Nephron (organoid): ENCODE results near the gene XPO5.
A peak's percentile ranks its signal among the peaks of the same experiment; 100 is the strongest.

Source experiments
- H3K27ac Mint-ChIP-seq, 3 experiments: 2 replicates each; pipeline ENCODE4 v1.8.0; 2020; ENCODE audit warnings: mixed read lengths in 3 of 3, mild to moderate bottlenecking in 2 of 3, moderate library complexity in 1 of 3
- H3K27me3 Mint-ChIP-seq: 2 replicates; pipeline ENCODE4 v1.8.0; 2021; ENCODE audit warnings: low read depth, mild to moderate bottlenecking, moderate library complexity, mixed read lengths
- H3K36me3 Mint-ChIP-seq: 2 replicates; pipeline ENCODE4 v1.8.0; 2020; ENCODE audit warnings: low read depth, mixed read lengths
- H3K4me1 Mint-ChIP-seq: 2 replicates; pipeline ENCODE4 v1.8.0; 2020; ENCODE audit warnings: mixed read lengths
- H3K4me3 Mint-ChIP-seq, 3 experiments: 2 replicates each; pipeline ENCODE4 v1.8.0; 2020; ENCODE audit warnings: mild to moderate bottlenecking in 3 of 3, mixed read lengths in 3 of 3, moderate library complexity in 2 of 3
- H3K9me3 Mint-ChIP-seq: 2 replicates; pipeline ENCODE4 v1.8.0; 2020; ENCODE audit warnings: mixed read lengths
- CTCF ChIP-seq, 3 experiments: fragments of 200-600 bp; sonication (generic); IDR thresholded peaks; one replicate each; pipeline ENCODE4 v1.5.0; 2021; ENCODE audit warnings: antibody characterized with exemption in 3 of 3; ENCODE audit not compliant: unreplicated experiment in 3 of 3

XPO5 gene

GRCh38 chr6:43610431-43610830 is 34.6 kb upstream of the XPO5 start:
- H3K27ac Mint-ChIP-seq = no peak overlapping the region
- TF ChIP-seq CTCF (IDR thresholded peaks at IDR 0.05; ENCODE audit: unreplicated experiment in 3 of 3) = no peak
- H3K36me3 Mint-ChIP-seq = peaks cover 25% of the 10 kb centered on the region
- H3K4me1 Mint-ChIP-seq = no peaks in the 10 kb centered on the region
- H3K27me3 Mint-ChIP-seq = no peaks in the 10 kb centered on the region
- H3K9me3 Mint-ChIP-seq = no peaks in the 10 kb centered on the region
- no peak overlapping the region for H3K4me3 Mint-ChIP-seq

- Mint-ChIP-seq H3K27ac (no peak overlapping the region), H3K9me3 (no peaks in the 10 kb centered on the region), H3K27me3 (no peaks in the 10 kb centered on the region), H3K4me1 (no peaks in the 10 kb centered on the region), H3K4me3 (no peak overlapping the region), H3K36me3 (peaks cover 31% of the 10 kb centered on the region)
- no peak for TF ChIP-seq CTCF (IDR thresholded peaks at IDR 0.05; ENCODE audit: unreplicated experiment in 3 of 3)
Observed at GRCh38 chr6:43609402-43609801, 33.6 kb upstream of the XPO5 start.

- peaks cover 31% of the 10 kb centered on the region for H3K36me3 Mint-ChIP-seq
- H3K4me1 Mint-ChIP-seq = no peaks in the 10 kb centered on the region
- H3K27me3 Mint-ChIP-seq = no peaks in the 10 kb centered on the region
- no peaks in the 10 kb centered on the region for H3K9me3 Mint-ChIP-seq
- TF ChIP-seq CTCF (IDR thresholded peaks at IDR 0.05; ENCODE audit: unreplicated experiment in 3 of 3) = no peak
- H3K27ac Mint-ChIP-seq = no peak overlapping the region
- no peak overlapping the region for H3K4me3 Mint-ChIP-seq
Observed at GRCh38 chr6:43608807-43609206, 33.0 kb upstream of the XPO5 start.

GRCh38 chr6:43608310-43608763 is 32.5 kb upstream of the XPO5 start:
- H3K36me3 Mint-ChIP-seq = peaks cover 30% of the 10 kb centered on the region
- H3K27me3 Mint-ChIP-seq = no peaks in the 10 kb centered on the region
- H3K27ac Mint-ChIP-seq = no peak overlapping the region
- H3K4me3 Mint-ChIP-seq = no peak overlapping the region
- TF ChIP-seq CTCF (IDR thresholded peaks at IDR 0.05; ENCODE audit: unreplicated experiment in 3 of 3) = peak; percentile 87 to 89 (median 87)
- no peaks in the 10 kb centered on the region for H3K9me3 Mint-ChIP-seq
- no peaks in the 10 kb centered on the region for H3K4me1 Mint-ChIP-seq

- Mint-ChIP-seq H3K4me1 (no peaks in the 10 kb centered on the region), H3K27ac (no peak overlapping the region), H3K9me3 (no peaks in the 10 kb centered on the region), H3K36me3 (peaks cover 34% of the 10 kb centered on the region), H3K27me3 (no peaks in the 10 kb centered on the region), H3K4me3 (no peak overlapping the region)
- no peak for TF ChIP-seq CTCF (IDR thresholded peaks at IDR 0.05; ENCODE audit: unreplicated experiment in 3 of 3)
Observed at GRCh38 chr6:43606019-43606418, 30.2 kb upstream of the XPO5 start.

- H3K27me3 Mint-ChIP-seq = no peaks in the 10 kb centered on the region
- H3K4me1 Mint-ChIP-seq = no peaks in the 10 kb centered on the region
- no peak overlapping the region for H3K27ac Mint-ChIP-seq
Observed at GRCh38 chr6:43604174-43604573, 28.3 kb upstream of the XPO5 start.

More at GRCh38 chr6:43604174-43604573, 28.3 kb upstream of the XPO5 start:
- no peak for TF ChIP-seq CTCF (IDR thresholded peaks at IDR 0.05; ENCODE audit: unreplicated experiment in 3 of 3)
- peaks cover 41% of the 10 kb centered on the region for H3K36me3 Mint-ChIP-seq
- H3K4me3 Mint-ChIP-seq = no peak overlapping the region
- no peaks in the 10 kb centered on the region for H3K9me3 Mint-ChIP-seq
